Dendritic cell treated with granulocyte-macrophage colony-stimulating factor and Interleukin-4, amounts not matched to agents 40 ng/mL and 50 ng/mL, for 4 days (primary cell): ENCODE measurements around the gene DDX4.
A peak's percentile ranks its signal among the peaks of the same experiment; 100 is the strongest.
"Not testable (repeated sequence)": the region's sequence is repeated elsewhere in the genome, so short reads cannot be mapped to it uniquely, and the experiment has no call there.

Source experiments
- H3K27ac Mint-ChIP-seq: one replicate; pipeline ENCODE4 v1.8.0; 2022; ENCODE audit warnings: mild to moderate bottlenecking, mixed read lengths
- H3K27me3 Mint-ChIP-seq: one replicate; pipeline ENCODE4 v1.8.0; 2022; ENCODE audit warnings: mild to moderate bottlenecking, mixed read lengths
- H3K36me3 Mint-ChIP-seq: one replicate; pipeline ENCODE4 v1.8.0; 2022; ENCODE audit warnings: low read depth, mixed read lengths
- H3K4me1 Mint-ChIP-seq: one replicate; pipeline ENCODE4 v1.8.0; 2022; ENCODE audit warnings: low read depth, mixed read lengths
- H3K4me3 Mint-ChIP-seq: one replicate; pipeline ENCODE4 v1.8.0; 2022; ENCODE audit warnings: mild to moderate bottlenecking, moderate library complexity, mixed read lengths
- H3K9me3 Mint-ChIP-seq: one replicate; pipeline ENCODE4 v1.8.0; 2022; ENCODE audit warnings: mixed read lengths
- intact Hi-C: fragments of 100-400 bp; cut with micrococcal nuclease; formaldehyde crosslinking; loops from one replicate; pipeline ENCODE4 v1.15.0; 2022

The DDX4 gene

DNA sequence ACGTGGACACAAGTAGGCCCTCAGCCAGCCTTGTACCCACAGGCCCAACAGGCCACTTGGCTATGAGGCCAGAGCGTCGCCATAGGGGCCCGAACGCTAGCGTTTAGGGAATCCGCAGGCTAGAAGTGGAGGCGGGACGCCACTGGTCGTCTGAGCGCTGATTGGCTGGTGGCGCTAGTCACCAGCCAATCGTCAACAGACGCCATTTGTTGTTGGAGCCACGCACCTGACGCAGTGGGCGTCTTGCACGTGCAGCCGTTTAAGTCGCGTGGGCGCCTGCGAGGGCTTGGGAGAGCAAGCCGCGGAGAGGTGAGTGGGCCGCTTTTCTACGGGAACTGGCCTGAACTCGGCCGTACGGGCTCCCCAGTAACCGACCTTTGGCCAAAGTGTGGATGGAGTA lies at the start of gene DDX4:
Gene DDX4 (plus strand): TSS at position 269 of the 400 bp plus-strand sequence. CDS start 903 bp downstream, outside the sequence.
- H3K9me3 Mint-ChIP-seq, result peaks cover 18% of the 10 kb centered on the region
- no peak within 1 kb of the TSS for H3K27ac Mint-ChIP-seq
- no peak within 1 kb of the TSS for H3K4me3 Mint-ChIP-seq
- no peaks in the 10 kb centered on the region for H3K27me3 Mint-ChIP-seq
- no peaks in the 10 kb centered on the region for H3K36me3 Mint-ChIP-seq
- intact Hi-C loops, result no loop called here
- H3K4me1 Mint-ChIP-seq, result no peaks in the 10 kb centered on the region

DNA sequence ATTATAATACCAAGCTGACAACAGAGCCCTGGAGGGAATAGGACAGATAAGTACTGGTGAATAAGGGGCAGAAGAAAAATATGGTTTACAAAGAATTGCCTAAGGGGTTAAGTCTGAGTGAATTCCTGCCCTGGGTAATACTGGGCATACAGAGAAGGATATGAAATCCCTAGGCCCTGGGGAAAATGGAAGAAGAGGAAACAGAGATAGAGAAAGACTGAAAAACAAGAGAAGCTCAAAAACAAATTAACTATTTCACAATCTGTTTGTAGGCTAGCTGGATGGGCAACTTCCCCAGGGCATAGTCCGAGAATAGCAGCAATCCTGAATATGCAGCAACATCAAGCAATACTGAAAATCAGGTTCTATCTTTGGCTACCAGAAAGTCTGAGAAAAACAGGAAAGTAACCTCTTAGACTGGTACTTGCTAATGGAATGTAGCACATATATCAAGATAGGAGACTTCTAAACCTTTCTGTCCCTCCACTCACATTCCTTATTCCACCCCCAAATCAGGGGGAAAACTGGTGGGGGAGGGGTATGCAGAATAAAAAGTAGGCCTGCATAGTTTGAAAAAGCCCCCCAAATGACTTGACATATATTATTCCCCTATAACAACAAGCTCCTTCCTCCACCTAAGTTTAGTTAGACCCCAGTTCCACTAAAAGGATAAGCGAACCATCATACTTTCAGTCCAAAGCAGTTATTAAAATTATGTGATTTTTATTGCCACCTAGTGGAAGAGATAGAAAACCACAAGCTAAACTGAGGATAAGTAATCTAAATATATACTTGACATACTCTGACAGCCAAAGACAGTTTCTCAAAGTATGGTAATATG lies 46.4 kb upstream of the DDX4 start:
- Mint-ChIP-seq H3K4me3 (no peak overlapping the region), H3K27me3 (no peaks in the 10 kb centered on the region), H3K4me1 (peaks cover 24% of the 10 kb centered on the region), H3K27ac (peak overlapping the region; percentile 34), H3K36me3 (peaks cover 30% of the 10 kb centered on the region), H3K9me3 (no peaks in the 10 kb centered on the region)
- intact Hi-C loops, result loop anchor here (1.0 to 2.0 kb wide), 3 partner anchors 284 to 519 kb away; partner anchors contain the start of gene CDC20B

DNA sequence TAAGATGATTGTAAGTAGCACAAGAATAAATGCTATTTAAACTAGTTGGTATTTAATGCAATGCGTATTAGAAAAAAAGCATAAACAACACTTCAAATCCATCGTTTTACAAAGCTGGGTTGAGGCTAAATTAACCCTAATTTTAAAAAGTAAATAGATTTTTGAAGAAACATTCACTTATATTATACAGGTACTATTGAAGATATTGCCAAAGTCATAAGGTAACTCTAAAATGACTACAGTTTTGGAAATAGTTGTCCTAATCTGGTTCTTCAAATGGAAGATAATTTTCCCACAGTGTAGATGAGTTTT lies 45.8 kb upstream of the DDX4 start:
- Mint-ChIP-seq H3K27ac (no peak overlapping the region), H3K9me3 (no peaks in the 10 kb centered on the region), H3K36me3 (peaks cover 32% of the 10 kb centered on the region), H3K27me3 (no peaks in the 10 kb centered on the region), H3K4me3 (no peak overlapping the region), H3K4me1 (peaks cover 24% of the 10 kb centered on the region)
- intact Hi-C loops, result no loop called here

DNA sequence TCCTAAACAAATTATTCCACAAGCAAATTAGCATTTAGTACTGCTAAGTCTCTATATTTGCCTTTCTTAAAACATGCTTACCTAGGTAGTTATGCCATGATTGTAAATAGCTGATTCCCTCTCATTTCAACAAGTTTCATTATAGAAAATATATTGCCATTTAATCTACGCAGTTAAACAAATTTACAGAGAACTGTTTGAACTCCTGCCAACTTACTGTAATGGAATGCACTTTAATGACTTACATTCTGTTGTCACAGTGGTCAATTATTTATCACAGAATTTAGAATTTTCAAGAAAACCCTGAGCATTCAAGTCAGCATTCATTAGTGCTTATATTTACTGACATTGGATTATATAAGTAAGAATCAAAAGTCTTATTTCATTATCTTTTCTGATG lies 45.4 kb upstream of the DDX4 start:
- H3K4me3 Mint-ChIP-seq, result no peak overlapping the region
- intact Hi-C loops, result no loop called here

DNA sequence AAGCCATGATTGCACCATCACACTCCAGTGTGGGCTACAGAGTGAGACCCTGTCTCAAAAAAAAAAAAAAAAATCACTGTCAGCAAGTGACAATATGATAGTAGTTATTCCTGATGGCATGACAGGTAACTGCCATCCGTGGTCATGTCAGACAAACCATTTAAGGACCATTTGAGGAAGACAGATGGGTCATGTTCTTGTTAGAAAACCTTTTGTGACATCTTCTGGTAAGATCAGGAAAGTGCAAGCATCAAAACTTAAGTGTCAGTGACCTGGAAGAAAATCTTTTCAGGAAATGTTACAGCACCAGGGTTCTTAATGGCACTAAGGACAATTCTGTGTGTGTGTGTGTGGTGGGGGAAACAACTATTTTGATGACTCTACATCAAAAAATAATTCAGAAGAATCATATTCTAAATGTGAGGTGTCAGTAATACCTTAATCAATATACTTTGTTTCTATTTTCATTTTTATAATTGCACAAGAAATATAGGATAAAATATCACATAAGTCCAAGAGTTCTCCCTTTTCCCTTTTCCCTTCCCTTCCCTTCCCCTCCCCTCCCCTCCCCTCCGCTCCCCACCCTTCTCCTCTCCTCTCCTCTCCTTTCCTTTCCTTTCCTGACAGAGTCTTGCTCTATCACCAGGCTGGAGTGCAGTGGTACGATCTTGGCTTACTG lies 43.6 kb upstream of the DDX4 start:
- Mint-ChIP-seq H3K9me3 (no peaks in the 10 kb centered on the region), H3K27me3 (no peaks in the 10 kb centered on the region), H3K27ac (no peak overlapping the region), H3K36me3 (peaks cover 34% of the 10 kb centered on the region), H3K4me1 (peaks cover 25% of the 10 kb centered on the region), H3K4me3 (no peak overlapping the region)
- intact Hi-C loops, result no loop called here

More for the DNA sequence above, 45.4 kb upstream of the DDX4 start:
- Mint-ChIP-seq H3K36me3 (peaks cover 34% of the 10 kb centered on the region), H3K27me3 (no peaks in the 10 kb centered on the region), H3K4me1 (peaks cover 24% of the 10 kb centered on the region), H3K27ac (no peak overlapping the region), H3K9me3 (no peaks in the 10 kb centered on the region)

DNA sequence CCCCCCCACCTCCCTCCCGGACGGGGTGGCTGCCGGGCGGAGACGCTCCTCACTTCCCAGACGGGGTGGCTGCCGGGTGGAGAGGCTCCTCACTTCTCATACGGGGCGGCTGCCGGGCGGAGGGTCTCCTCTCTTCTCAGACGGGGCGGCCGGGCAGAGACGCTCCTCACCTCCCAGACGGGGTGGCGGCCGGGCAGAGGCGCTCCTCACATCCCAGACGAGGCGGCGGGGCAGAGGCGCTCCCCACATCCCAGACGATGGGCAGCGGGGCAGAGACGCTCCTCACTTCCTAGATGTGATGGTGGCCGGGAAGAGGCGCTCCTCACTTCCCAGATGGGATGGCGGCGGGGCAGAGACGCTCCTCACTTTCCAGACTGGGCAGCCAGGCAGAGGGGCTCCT lies 41.2 kb upstream of the DDX4 start:
- H3K9me3 Mint-ChIP-seq, H3K4me3 Mint-ChIP-seq, intact Hi-C loops, H3K27me3 Mint-ChIP-seq, H3K27ac Mint-ChIP-seq: not testable (repeated sequence)
- Mint-ChIP-seq H3K36me3 (peaks cover 36% of the 10 kb centered on the region), H3K4me1 (peaks cover 31% of the 10 kb centered on the region)

DNA sequence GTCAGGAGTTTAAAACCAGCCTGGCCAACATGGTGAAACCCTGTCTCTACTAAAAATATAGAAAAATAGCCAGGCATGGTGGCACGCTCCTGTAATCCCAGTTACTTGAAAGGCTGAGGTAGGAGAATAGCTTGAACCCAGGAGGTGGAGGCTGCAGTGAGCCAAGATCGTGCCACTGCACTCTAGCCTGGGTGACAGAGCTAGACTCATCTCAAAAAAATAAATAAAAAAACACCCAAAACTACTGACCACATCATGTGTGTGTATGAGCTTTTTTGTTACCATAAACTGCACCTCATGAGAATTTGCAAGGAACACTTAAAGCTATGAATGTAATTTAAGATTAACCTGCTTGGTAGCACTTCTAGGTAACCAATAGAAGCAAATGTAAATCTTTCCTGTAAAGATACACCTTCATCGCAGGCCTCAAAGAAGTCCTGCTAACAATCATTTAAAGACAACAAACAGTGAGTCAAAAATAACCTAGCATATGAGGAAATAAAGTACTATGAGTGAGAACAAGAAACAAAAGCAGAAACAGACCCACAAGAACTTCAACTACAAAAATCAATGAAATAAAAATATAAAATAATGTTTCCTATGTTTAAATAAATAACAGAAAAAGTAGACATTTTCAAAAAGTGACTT lies 38.7 kb upstream of the DDX4 start:
- Mint-ChIP-seq H3K4me1 (peaks cover 30% of the 10 kb centered on the region), H3K27ac (peak overlapping the region; percentile 71), H3K4me3 (no peak overlapping the region), H3K27me3 (no peaks in the 10 kb centered on the region), H3K36me3 (peaks cover 28% of the 10 kb centered on the region), H3K9me3 (no peaks in the 10 kb centered on the region)
- intact Hi-C loops, result no loop called here

DNA sequence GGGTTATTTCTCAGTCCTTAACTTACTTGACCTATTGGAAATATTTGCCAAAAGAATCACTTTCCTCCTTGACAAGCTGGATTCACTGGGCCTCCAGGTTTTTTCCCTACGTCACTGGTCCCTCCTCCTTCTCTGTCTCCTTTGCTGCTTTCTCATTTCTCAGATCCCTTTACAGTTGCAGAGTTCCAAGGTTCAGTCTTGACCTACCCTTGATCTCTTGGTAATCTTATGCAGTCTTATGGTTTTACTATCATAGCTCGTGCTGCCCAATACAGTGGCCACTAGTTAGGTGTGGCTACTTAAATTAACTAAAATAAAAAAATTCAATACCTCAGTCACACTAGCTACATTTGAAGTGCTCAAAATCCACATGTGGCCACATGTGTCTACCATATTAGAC lies 37.1 kb upstream of the DDX4 start:
- intact Hi-C loops, result no loop called here
- H3K4me3 Mint-ChIP-seq, result no peak overlapping the region
- peak overlapping the region; percentile 31 for H3K27ac Mint-ChIP-seq
- H3K36me3 Mint-ChIP-seq, result peaks cover 19% of the 10 kb centered on the region
- H3K4me1 Mint-ChIP-seq, result peaks cover 30% of the 10 kb centered on the region
- no peaks in the 10 kb centered on the region for H3K9me3 Mint-ChIP-seq
- no peaks in the 10 kb centered on the region for H3K27me3 Mint-ChIP-seq

DNA sequence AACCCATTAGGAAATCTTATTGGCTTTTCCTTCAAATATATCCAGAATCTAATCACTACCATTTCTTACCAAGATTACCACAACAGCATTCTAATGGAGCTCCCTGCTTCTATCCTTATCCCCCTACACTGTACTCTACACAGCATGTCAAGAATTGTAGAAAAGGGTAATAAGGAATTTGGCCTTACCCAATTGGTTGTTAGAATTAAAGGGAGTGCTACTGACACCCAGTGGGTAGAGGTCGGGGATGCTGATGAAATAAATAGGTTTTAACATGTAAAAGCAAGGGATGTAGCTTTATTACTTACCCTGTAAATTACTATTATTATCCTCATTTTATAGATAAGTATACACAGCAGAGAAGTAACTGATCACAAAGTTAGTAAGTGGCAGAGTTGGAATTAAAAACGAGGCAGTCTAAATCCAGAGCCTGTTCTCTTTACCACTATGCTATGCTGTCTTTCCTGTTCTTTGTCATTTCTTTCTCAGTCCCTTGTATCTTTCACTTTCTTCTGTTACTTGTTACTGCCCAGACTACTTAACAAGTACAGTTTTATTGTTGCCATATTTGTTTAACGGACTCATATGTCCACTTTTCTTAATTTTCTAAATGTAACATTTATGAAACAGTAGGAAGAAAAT lies 36.3 kb upstream of the DDX4 start:
- no peaks in the 10 kb centered on the region for H3K27me3 Mint-ChIP-seq
- no peak overlapping the region for H3K27ac Mint-ChIP-seq
- intact Hi-C loops, result no loop called here
- no peaks in the 10 kb centered on the region for H3K9me3 Mint-ChIP-seq
- no peak overlapping the region for H3K4me3 Mint-ChIP-seq
- H3K4me1 Mint-ChIP-seq, result peaks cover 30% of the 10 kb centered on the region
- H3K36me3 Mint-ChIP-seq, result peaks cover 17% of the 10 kb centered on the region

DNA sequence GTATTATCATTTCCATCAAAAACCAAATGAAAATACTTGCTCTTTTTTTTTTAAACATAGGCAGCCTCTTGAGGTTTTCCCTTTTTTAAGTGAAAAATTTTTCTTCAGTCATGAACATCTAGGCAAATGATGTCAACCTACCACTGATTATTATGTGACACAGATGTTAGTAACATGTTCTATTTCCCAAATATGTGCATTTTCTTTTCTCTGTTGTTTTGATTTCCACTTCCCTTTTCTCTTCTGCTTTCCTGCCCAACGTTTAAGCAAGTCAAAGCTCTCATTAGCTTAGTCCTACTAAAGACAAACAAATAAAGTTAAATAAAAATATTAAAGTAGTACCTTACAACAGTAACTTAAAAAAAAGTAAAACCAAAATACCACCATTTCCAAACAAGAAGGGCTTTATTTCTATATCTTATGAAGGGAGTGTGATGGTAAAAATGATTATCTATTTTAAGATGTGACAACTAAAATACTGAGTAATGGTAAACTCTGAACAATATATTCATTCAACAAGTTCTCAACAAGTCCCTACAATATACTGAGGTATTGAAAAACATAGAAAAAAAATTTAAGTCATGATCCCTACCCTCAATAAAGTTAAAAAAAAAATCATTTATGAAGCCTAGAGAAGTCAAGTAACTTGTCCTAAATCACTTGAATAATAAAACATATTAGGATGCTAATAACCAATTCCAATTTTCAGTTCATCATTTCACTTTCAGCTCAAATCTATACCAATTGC lies 35.1 kb upstream of the DDX4 start:
- Mint-ChIP-seq H3K4me3 (no peak overlapping the region), H3K4me1 (peaks cover 30% of the 10 kb centered on the region), H3K27me3 (no peaks in the 10 kb centered on the region), H3K9me3 (no peaks in the 10 kb centered on the region), H3K27ac (no peak overlapping the region), H3K36me3 (peaks cover 20% of the 10 kb centered on the region)
- intact Hi-C loops, result no loop called here

DNA sequence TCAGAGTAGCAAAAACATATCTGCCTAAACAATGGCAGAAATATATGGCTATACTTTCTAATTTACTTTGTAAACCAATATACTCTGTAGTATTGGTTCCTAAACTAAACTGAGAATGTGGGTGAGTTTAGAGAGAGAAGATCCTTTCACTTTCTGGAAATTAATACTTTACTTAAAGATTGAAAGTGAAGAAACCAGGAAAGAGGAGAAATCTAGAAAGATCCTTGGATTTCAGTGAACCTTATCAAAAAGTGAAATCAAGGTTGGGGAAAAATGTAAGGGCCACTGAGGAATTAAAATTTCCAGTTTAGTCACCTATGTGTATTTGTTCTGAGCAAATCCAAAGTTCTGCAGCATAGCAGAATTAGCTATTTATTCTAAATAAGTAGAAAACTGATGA lies 31.6 kb upstream of the DDX4 start:
- intact Hi-C loops, result no loop called here
- Mint-ChIP-seq H3K4me3 (no peak overlapping the region), H3K4me1 (peaks cover 13% of the 10 kb centered on the region), H3K27me3 (no peaks in the 10 kb centered on the region), H3K36me3 (peaks cover 25% of the 10 kb centered on the region), H3K27ac (no peak overlapping the region), H3K9me3 (no peaks in the 10 kb centered on the region)

DNA sequence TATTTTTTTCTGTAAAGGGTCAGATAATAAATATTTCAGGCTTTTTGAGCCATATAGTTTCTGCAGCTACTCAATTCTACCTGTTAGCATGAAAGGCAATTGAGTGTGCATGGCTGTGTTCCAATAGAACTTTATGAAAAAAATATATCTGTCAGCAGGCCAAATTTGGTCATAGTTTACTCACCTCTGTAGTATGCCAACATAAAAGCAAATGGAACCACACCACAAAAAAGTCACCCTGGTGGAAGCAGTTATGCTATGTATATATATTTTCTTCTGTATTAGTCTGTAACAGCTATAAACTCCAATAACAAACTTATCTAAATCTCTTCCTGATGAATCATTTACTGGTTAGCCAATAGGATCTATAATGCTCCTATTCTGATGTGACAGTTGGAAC lies 29.1 kb upstream of the DDX4 start:
- Mint-ChIP-seq H3K4me3 (no peak overlapping the region), H3K27ac (no peak overlapping the region), H3K4me1 (peaks cover 21% of the 10 kb centered on the region), H3K27me3 (no peaks in the 10 kb centered on the region), H3K36me3 (peaks cover 33% of the 10 kb centered on the region), H3K9me3 (no peaks in the 10 kb centered on the region)
- intact Hi-C loops, result no loop called here

DNA sequence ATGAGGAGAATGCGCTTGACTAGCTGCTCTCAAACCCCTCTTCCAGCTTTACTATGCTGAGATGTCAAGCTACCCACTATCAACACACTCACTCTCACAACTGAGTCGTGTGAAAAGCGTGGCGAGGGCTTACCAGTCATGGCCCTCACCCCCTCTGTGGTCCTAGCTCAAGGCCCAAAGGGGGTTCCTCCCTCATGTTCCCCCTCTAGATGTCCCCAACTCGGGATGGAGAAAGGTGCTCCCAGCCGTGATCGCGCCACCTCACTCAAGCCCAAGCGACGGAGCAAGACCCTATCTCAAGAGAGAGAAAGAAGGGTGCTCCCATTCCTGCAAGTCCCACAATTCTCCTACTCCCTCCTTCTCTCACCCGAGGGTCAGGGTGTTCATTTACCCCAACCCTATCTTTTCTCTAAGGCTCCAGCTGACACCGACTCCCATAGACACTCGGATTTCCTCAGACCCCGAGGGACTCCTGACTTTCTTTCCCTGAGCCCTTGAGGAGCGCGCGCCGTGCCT lies 26.3 kb upstream of the DDX4 start:
- Mint-ChIP-seq H3K27me3 (no peaks in the 10 kb centered on the region), H3K4me1 (peaks cover 21% of the 10 kb centered on the region), H3K4me3 (peak overlapping the region; percentile 93), H3K36me3 (peaks cover 33% of the 10 kb centered on the region), H3K27ac (peak overlapping the region; percentile 91), H3K9me3 (no peaks in the 10 kb centered on the region)
- intact Hi-C loops, result no loop called here
